Posterior vena cava (tissue), 2 donors: ENCODE results near the gene IQCB1. TPM values are rescaled to one million over a fixed set of nuclear protein-coding genes. Genes with fewer than 3 reads are reported as not detected.
"Not testable (repeated sequence)": the region's sequence is repeated elsewhere in the genome, so short reads cannot be mapped to it uniquely, and the experiment has no call there.

Experiments used
- DNase-seq: peaks from one replicate; pipeline ENCODE4 v3.0.0-alpha.2; 2020; ENCODE audit warnings: low spot score
- intact Hi-C, 2 donors: fragments of 100-400 bp; cut with DNase I; formaldehyde crosslinking; loops; one replicate each; pipeline versions ENCODE4 v1.14.1 to v1.14.2; 2022 to 2023
- long read RNA-seq, 2 donors: library from polyadenylated mRNA; unstranded; transcript quantifications; one replicate each; pipeline ENCODE4 v2.0.0, GENCODE V29; 2020 to 2021
- total RNA-seq, 2 donors: library from RNA; stranded (reverse); fragmentation: NEBNext Ultra II Directional; extraction: Animal tissue kit (Norgen Biotek cat#: 25700); gene quantifications; one replicate each; pipeline ENCODE4 v1.2.1, GENCODE V29; 2021
- donor health status: DM: yes; HTN: yes; CAD: no.
- donor health status: DM: yes; HTN: yes; CAD: no.

Gene IQCB1, protein sequence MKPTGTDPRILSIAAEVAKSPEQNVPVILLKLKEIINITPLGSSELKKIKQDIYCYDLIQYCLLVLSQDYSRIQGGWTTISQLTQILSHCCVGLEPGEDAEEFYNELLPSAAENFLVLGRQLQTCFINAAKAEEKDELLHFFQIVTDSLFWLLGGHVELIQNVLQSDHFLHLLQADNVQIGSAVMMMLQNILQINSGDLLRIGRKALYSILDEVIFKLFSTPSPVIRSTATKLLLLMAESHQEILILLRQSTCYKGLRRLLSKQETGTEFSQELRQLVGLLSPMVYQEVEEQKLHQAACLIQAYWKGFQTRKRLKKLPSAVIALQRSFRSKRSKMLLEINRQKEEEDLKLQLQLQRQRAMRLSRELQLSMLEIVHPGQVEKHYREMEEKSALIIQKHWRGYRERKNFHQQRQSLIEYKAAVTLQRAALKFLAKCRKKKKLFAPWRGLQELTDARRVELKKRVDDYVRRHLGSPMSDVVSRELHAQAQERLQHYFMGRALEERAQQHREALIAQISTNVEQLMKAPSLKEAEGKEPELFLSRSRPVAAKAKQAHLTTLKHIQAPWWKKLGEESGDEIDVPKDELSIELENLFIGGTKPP
- 10 to 100 TPM; 11.6 to 13.8 TPM for total RNA-seq
- long read RNA-seq, donor 1, partial matches to known transcripts = 1 of 6 reads
- long read RNA-seq, donor 1, other reads (novel, unspliced or antisense) = 3 of 6 reads
- long read RNA-seq, donor 2, transcript IQCB1-201 (15 exons, 2,594 nt) = major isoform, 6 of 16 reads
- long read RNA-seq, donor 2, partial matches to known transcripts = 3 of 16 reads
- long read RNA-seq, donor 2, other reads (novel, unspliced or antisense) = 4 of 16 reads

- peak; percentile 99 for DNase-seq
- intact Hi-C loops = no loop called here
Observed at GRCh38 chr3:121834671-121835464, at the start of gene IQCB1, which contains the start of gene EAF2. IQCB1 (minus strand) TSS chr3:121835060; CDS start chr3:121828960, 6,100 bp downstream. EAF2 (plus strand) TSS chr3:121835209; CDS start chr3:121835286, 77 bp downstream.

DNA sequence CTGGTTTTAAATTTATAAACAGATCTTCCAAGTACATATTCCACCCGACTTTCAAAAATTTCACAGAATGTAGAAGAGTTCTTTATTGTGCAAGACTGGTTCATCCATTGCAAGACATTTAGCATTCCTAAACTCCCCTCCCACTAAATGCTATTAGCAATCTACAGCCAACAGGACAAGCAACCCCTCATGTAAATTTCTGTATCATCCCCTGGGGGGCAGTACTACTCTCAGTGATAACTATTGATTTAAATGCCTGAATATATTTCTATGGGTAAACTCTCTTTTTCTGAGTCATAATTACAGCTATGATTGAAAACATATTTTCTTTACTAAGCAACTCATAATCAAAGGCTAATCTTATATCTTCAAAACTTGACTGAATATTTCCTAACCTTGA, 48.6 kb upstream of the IQCB1 start:
- DNase-seq = no peak
- intact Hi-C loops = no loop called here

- intact Hi-C loops = no loop called here
- DNase-seq = no peak
Observed at GRCh38 chr3:121878411-121878810, 43.6 kb upstream of the IQCB1 start.

- intact Hi-C loops = no loop called here
- DNase-seq = no peak
Observed at GRCh38 chr3:121871430-121871829, 36.6 kb upstream of the IQCB1 start.

- no peak for DNase-seq
- intact Hi-C loops = no loop called here
Observed at GRCh38 chr3:121870717-121871116, 35.9 kb upstream of the IQCB1 start.

DNA sequence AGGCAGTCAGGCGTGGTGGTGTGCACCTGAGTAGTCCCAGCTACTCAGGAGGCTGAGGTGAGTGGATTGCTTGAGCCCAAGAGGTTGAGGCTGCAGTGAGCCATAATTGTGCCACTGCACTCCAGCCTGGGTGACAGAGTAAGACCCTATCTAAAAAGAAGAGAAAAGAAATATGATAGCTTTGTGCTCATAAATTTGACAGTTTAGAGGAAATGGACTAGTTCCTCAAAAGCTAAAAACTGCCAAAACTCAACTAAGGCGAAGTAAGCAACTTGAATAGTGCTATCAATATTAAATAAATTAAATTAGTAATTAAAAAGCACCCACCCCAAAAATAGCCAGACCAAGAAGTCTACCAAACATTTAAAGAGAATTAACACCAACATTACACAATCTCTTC, 34.9 kb upstream of the IQCB1 start:
- intact Hi-C loops = no loop called here

DNA sequence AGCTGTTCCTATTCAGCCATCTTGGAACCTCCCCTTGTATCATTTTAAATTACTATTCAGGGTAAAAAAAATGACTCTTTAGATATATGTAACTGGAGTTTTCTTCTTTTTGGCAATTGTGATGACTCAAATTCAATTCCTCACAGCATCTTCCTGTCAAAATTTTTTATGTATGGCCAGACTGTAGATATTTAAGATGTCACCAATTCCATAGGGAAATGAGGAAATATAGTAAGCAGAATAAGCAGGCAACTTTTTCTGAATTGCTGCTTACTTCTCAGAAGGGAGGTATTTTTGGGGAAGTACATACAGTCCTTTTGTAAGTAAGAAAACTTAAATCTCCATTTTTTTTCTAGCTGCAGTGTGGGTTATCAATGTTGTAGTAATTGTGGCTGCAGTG, 28.9 kb upstream of the IQCB1 start:
- DNase-seq = no peak
- intact Hi-C loops = no loop called here

More for the DNA sequence above, 34.9 kb upstream of the IQCB1 start:
- DNase-seq = no peak

- DNase-seq, intact Hi-C loops: not testable (repeated sequence)
Observed at GRCh38 chr3:121863247-121863646, 28.4 kb upstream of the IQCB1 start.

DNA sequence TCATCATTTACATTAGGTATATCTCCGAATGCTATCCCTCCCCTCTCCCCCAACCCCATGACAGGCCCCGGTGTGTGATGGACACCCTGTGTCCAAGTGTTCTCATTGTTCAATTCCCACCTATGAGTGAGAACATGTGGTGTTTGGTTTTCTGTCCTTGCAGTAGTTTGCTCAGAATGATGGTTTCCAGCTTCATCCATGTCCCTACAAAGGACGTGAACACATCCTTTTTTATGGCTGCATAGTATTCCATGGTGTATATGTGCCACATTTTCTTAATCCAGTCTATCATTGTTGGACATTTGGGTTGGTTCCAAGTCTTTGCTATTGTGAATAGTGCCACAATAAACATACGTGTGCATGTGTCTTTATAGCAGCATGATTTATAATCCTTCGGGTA, 22.9 kb upstream of the IQCB1 start:
- DNase-seq, intact Hi-C loops: not testable (repeated sequence)

DNA sequence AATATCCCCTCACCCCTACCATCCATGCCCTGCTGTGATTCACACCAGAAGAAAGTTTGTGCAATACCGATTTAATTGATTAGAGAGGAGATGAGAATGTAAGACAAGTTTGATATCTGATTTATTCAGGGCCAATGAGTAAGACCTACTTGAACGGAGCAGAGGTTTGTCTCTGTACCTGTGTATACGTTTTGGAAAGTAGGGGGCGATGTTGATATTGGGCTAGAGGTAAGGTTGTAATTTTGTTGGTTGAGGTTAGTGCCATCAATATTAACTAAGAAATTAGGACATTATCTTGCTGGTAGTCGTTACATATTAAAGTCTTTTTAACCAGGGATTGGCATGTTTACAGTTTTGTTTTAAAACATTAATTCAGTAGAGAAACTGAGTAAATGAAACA, 20.7 kb upstream of the IQCB1 start:
- no peak for DNase-seq
- intact Hi-C loops = no loop called here

GRCh38 chr3:121852256-121852655, 17.4 kb upstream of the IQCB1 start:
- intact Hi-C loops = no loop called here
- DNase-seq = no peak

DNA sequence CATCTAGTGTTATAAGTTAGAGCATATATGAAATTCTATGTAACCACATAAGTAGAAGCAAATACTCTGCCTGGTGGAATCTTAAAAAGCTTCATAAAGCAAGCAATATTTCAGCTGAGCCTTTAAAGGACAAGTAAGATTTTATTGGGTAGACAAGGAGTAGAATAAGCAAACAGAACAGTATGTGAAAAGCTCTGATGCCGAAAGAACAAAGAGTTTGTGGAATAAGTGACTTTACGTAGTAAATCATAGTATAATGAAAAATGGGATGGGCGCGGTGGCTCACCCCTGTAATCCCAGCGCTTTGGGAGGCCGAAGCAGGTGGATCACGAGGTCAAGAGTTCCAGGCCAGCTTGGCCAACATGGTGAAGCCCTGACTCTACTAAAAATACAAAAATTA, 10.0 kb upstream of the IQCB1 start:
- no peak for DNase-seq
- intact Hi-C loops = no loop called here

DNA sequence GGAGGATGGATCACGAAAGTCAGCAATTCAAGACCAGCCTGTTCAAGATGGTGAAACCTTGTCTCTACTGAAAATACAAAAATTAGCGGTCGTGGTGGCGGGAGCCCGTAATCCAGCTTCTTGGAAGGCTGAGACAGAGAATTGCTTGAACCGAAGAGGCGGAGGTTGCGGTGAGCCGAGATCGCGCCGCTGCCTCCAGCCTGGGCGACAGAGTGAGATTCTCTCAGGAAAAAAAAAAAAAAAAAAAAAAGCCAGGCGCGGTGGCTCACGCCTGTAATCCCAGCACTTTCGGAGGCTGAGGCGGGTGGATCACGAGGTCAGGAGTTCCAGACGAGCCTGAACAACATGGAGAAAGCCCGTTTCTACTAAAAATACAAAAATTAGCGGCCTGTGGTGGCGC, 5.1 kb upstream of the IQCB1 start:
- intact Hi-C loops = no loop called here

DNA sequence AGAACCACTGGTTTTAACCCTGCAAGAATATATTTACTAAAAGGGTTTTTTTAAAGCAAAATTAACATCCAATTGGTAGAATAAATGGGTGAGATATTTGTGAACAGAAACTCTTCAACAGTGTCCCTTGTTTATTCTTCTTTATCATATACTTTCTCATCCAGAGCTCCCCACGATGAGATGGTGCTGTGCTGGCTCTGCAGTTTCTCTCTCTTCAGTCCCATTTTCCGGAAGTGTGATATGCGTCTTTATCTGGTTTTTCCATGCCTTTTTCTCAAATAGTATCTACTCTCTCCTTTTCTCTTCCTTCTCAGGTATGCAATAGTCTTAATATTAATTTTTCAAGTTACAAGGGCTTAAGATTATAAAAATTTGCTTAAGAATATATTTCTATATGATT, 1.6 kb upstream of the IQCB1 start:
- intact Hi-C loops = no loop called here
- DNase-seq = no peak

More for the DNA sequence above, 5.1 kb upstream of the IQCB1 start:
- DNase-seq = no peak

GRCh38 chr3:121836064-121836463, 1.2 kb upstream of the IQCB1 start:
- intact Hi-C loops = no loop called here
- DNase-seq = no peak

DNA sequence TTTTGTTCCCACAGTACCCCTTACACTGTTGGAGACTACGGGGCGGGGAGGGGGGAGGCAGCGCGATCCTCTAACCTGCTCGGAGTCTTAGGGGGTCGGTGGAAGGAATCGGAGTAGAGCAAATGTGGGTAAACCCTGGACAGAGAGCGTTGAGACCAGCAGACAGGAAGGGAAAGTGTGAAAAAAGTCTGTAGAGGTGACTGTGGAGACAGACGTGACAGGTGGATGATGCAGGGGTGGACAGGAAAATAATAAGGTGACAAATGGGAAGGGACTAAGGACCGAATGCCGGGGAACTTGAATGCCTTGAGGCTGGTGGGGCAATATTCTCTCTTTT, 573 bp upstream of the IQCB1 start:
- no peak for DNase-seq

DNA sequence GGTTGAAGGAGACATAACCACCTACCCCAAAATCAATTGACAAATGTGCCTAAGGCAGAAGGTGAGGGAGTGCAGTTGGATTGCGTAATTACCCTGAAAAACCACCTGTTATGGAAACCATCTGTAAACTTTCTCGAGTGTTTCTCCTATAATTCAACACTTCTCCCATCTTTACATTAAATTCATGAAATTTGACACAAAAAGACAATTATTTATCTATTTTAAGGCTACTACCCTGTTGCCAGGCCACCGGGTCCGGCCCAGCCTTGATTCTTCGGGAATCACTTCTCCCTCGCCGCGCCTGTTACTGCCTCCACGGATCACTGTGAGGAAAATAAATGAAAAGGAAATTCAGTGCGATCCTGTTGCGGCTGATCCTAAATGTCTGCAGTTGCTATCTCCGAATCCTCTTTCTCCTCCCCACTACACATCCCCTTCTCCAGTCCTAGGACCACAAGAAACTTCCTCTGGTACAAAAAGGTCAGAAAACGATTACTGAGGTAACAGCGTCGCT, 646 bp downstream of the IQCB1 start:
- intact Hi-C loops = no loop called here
- DNase-seq = no peak

More for the DNA sequence above, 573 bp upstream of the IQCB1 start:
- intact Hi-C loops = no loop called here

DNA sequence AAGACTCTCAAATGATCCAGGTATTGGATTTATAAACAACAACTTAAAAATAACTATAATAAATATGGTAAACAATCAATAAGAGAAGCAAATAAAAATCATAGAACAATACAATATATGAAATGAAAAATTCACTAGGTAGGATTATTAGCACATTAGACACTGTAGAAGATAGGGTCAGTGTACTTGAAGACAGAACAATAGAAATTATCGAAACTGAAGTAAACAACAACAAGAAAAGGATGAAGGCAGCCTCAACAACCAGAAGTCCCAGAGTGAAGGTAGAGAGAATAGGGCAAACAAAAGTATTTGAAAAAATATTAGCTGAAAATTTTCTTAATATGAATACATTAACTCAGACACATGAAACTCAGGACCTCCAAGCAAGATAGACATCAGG, 11.9 kb downstream of the IQCB1 start:
- intact Hi-C loops = no loop called here
- no peak for DNase-seq

GRCh38 chr3:121821421-121822199, 13.2 kb downstream of the IQCB1 start:
- intact Hi-C loops = no loop called here
- DNase-seq = no peak
